Measurements from ENCODE around the gene RHBDD2. TPM values are rescaled to one million over a fixed set of nuclear protein-coding genes. Genes with fewer than 3 reads are reported as not detected.
A peak's percentile ranks its signal among the peaks of the same experiment; 100 is the strongest.

The RHBDD2 gene
- total and polyA plus RNA-seq, 8 donors, result 21.6 to 106 (median 27.9) TPM

DNA sequence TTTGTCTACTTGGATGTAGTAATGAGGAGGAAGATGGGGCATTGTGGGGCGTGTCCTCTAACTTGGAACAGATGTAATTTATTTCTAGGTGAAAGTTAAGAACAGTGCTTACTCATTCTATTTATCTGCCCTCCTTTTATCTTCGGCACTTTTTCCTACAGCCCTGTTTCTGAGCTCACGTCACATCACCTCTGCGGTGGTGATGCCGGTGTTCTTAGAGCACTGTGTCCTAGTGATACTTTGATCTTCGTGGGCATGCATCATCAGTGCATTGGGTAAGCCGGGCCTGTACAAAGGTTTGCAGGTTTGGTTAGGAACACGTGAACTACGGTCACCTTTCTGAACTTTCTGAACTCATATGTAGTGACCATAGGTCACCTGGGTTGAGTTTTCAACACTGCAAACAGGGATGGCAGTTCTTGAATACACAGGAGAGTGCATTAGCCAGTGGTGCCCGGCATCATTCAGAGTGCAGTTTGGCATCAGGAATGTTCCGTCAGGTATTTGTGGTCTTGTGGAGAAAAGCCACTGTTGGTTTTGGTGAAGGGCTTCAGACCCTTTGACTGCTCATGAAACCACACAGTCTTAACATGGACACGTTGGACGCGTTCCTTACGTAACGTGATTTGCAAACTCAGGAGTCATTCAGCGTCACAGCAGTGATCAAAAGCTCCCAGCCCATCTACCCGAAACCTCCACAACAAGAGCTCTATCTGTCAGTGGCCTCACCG is 41.8 kb downstream of the RHBDD2 start:
- no peak overlapping the region for H3K27ac ChIP-seq
- WGBS, 2 donors, result 88 to 92% methylated on average over 19 of the region's 19 CpGs
- DNase-seq, result no peak

DNA sequence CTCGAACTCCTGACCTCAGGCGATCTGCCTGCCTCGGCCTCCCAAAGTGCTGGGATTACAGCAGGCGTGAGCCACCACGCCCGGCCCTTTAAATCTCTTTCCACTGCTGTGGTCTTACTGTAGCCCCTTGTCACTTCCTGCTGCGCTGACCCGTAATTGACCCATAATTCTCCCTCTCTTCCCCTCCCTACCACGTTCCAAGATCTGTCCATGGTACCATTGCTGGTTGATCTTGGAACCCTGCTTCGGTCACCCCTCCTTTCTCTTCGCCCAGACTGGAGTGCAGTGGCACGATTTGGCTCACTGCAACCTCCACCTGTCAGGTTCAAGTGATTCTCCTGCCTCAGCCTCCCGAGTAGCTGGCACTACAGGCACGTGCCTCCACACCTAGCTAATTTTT is 42.6 kb downstream of the RHBDD2 start:
- FAIRE-seq, result no peak
- TF ChIP-seq, protein P1, sequence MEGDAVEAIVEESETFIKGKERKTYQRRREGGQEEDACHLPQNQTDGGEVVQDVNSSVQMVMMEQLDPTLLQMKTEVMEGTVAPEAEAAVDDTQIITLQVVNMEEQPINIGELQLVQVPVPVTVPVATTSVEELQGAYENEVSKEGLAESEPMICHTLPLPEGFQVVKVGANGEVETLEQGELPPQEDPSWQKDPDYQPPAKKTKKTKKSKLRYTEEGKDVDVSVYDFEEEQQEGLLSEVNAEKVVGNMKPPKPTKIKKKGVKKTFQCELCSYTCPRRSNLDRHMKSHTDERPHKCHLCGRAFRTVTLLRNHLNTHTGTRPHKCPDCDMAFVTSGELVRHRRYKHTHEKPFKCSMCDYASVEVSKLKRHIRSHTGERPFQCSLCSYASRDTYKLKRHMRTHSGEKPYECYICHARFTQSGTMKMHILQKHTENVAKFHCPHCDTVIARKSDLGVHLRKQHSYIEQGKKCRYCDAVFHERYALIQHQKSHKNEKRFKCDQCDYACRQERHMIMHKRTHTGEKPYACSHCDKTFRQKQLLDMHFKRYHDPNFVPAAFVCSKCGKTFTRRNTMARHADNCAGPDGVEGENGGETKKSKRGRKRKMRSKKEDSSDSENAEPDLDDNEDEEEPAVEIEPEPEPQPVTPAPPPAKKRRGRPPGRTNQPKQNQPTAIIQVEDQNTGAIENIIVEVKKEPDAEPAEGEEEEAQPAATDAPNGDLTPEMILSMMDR (IDR thresholded peaks at IDR 0.05), result no peak
- Histone ChIP-seq H3K27me3 (no peaks in the 10 kb centered on the region), H3K9me3 (no peaks in the 10 kb centered on the region), H3K4me3 (no peak overlapping the region), H3K27ac (no peak overlapping the region), H3K36me3 (no peaks in the 10 kb centered on the region), H3K4me1 (no peaks in the 10 kb centered on the region)
- WGBS, 2 donors, result 88% methylated on average over 14 of the region's 14 CpGs
- intact Hi-C loops (cut with DNase I), result no loop called here
- DNase-seq, result no peak
- ATAC-seq, result no peak

More for the DNA sequence above, 41.8 kb downstream of the RHBDD2 start:
- Histone ChIP-seq H3K9me3 (no peaks in the 10 kb centered on the region), H3K4me1 (peaks cover 0 to 5% (median 0%) of the 10 kb centered on the region in 3 donors), H3K4me3 (no peak overlapping the region), H3K27me3 (no peaks in the 10 kb centered on the region), H3K36me3 (no peaks in the 10 kb centered on the region)
- intact Hi-C loops (cut with DNase I), result no loop called here
- no peak for ATAC-seq
- TF ChIP-seq, protein P1 (IDR thresholded peaks at IDR 0.05), result no peak
- FAIRE-seq, result no peak

DNA sequence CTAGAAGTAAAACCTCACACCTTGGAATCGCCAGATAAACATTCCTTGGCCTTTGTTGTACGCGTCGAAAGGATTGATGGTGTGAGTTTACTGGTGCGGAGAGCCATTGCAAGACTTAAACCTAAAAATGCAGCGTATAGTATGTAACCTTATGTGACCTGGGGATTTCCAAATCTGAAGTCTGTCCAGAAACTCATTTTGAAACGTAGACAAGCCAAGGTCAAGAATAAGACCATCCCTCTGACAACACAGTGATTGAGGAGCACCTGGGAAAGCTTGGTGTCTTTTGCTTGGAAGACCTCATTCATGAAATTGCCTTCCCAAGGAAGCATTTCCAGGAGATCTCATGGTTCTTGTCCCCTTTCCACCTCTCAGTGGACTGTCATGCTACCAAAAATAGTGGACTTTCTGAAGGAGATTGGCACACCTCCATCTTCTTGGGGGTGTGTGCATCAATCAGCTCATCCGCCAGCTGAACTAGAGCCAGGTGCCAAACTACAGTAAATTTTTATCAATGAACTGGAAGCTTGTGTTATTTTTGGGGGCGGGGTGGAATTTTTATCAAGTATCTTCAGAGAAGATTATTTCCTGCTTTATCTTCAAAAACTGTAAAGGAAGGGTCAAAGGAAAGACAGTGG is 44.3 kb downstream of the RHBDD2 start:
- H3K36me3 ChIP-seq, result no peaks in the 10 kb centered on the region
- no peaks in the 10 kb centered on the region for H3K27me3 ChIP-seq
- H3K27ac ChIP-seq, result no peak overlapping the region
- intact Hi-C loops (cut with DNase I), result no loop called here
- no peak overlapping the region for H3K4me3 ChIP-seq
- TF ChIP-seq, protein P1 (IDR thresholded peaks at IDR 0.05), result no peak
- peak in 1 of 6 donors; percentile 2 for DNase-seq
- no peaks in the 10 kb centered on the region for H3K4me1 ChIP-seq
- FAIRE-seq, result no peak
- no peaks in the 10 kb centered on the region for H3K9me3 ChIP-seq
- 82% methylated on average over 9 of the region's 9 CpGs for WGBS, 2 donors
- no peak for ATAC-seq

DNA sequence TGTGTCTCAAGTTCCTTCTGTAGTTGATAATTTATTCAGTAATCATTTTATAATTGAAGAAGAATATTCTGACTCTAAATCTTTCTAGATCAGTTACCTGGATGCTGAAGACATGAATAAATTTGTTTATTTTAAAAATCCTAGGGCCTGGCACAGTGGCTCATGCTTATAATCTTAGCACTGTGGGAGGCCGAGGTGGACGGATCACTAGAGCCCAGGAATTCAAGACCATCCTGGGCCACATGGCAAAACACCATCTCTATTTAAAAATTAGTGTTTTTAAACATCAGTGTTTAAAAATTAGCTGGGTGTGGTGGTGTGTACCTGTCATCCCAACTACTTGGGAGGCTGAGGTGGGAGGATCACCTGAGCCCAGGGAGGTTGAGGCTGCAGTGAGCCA is 45.4 kb downstream of the RHBDD2 start:
- TF ChIP-seq, protein P1 (IDR thresholded peaks at IDR 0.05), result no peak
- no peak for FAIRE-seq
- ATAC-seq, result no peak
- Histone ChIP-seq H3K27ac (no peak overlapping the region), H3K36me3 (no peaks in the 10 kb centered on the region), H3K4me1 (no peaks in the 10 kb centered on the region), H3K4me3 (no peak overlapping the region), H3K9me3 (no peaks in the 10 kb centered on the region), H3K27me3 (no peaks in the 10 kb centered on the region)
- WGBS, 2 donors, result 88 to 90% methylated on average over 2 of the region's 2 CpGs
- intact Hi-C loops (cut with DNase I), result no loop called here
- no peak for DNase-seq

DNA sequence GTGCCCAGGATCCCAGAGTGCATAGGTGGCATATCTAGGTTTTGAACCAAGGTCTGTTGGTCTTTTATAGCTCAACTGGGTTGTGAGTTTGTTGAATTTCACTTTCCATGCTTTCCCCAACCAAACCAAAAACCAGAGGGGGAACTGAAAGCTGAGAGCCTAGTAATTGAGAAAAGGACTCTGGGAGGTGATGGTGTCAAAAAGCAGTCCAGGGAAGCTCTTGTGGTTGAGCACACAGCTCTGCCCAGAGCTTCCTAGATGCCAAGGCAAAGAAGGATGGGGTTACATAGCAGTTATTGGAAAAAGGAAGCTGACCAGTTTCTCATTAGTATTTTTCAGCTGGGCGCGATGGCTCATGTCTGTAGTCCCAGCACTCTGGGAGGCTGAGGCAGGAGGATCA is 46.1 kb downstream of the RHBDD2 start:
- no peaks in the 10 kb centered on the region for H3K4me1 ChIP-seq
- 92 to 100% methylated on average over 2 of the region's 2 CpGs for WGBS, 2 donors
- H3K9me3 ChIP-seq, result no peaks in the 10 kb centered on the region
- no peaks in the 10 kb centered on the region for H3K36me3 ChIP-seq
- ATAC-seq (peak in 1 of 4 donors; percentile 17), DNase-seq (no peak), FAIRE-seq (no peak)
- no peaks in the 10 kb centered on the region for H3K27me3 ChIP-seq
- no peak overlapping the region for H3K4me3 ChIP-seq
- intact Hi-C loops (cut with DNase I), result no loop called here
- no peak overlapping the region for H3K27ac ChIP-seq
- TF ChIP-seq, protein P1 (IDR thresholded peaks at IDR 0.05), result no peak
